HepG2 (cell line): Measurements from ENCODE around the gene PSD4. TPM values are rescaled to one million over a fixed set of nuclear protein-coding genes. Genes with fewer than 3 reads are reported as not detected.

Experiments used
- ATF4 ChIP-seq, 2 experiments: fragments of 450-650 bp in 1 of 2; sonication (generic) in 1 of 2; formaldehyde crosslinking; IDR thresholded peaks; 2 replicates each; pipeline versions ENCODE4 v1.5.0 to v1.8.0; 2020 to 2022; ENCODE audit warnings: mild to moderate bottlenecking in 1 of 2, missing genetic modification reagents in 1 of 2
- NR3C1 ChIP-seq: sonication (generic); formaldehyde crosslinking; IDR thresholded peaks from 2 replicates; pipeline ENCODE4 v1.4.0; 2020; ENCODE audit warnings: missing genetic modification reagents
- ONECUT2 ChIP-seq: sonication (generic); formaldehyde crosslinking; IDR thresholded peaks from 2 replicates; pipeline ENCODE4 v1.4.0; 2020; ENCODE audit warnings: missing genetic modification reagents
- PTBP1 ChIP-seq: fragments of 200-400 bp; formaldehyde crosslinking; IDR thresholded peaks from 2 replicates; pipeline ENCODE4 v1.6.1; 2018; ENCODE audit warnings: low read length, low read depth; ENCODE audit not compliant: poor library complexity, severe bottlenecking
- SMAD9 ChIP-seq: sonication (generic); formaldehyde crosslinking; IDR thresholded peaks from 2 replicates; pipeline ENCODE4 v1.5.1; 2020; ENCODE audit warnings: mild to moderate bottlenecking, missing genetic modification reagents
- TBP ChIP-seq: sonication (generic); formaldehyde crosslinking; IDR thresholded peaks from 2 replicates; pipeline ENCODE4 v1.5.0; 2020; ENCODE audit warnings: missing genetic modification reagents
- YEATS2 ChIP-seq: sonication (generic); formaldehyde crosslinking; IDR thresholded peaks from 2 replicates; pipeline ENCODE4 v1.4.0; 2020; ENCODE audit warnings: missing genetic modification reagents, borderline replicate concordance
- ZBTB25 ChIP-seq: IDR thresholded peaks from 2 replicates; pipeline ENCODE4 v1.6.1; 2018; ENCODE audit warnings: missing genetic modification reagents
- ZBTB40 ChIP-seq, 2 experiments: fragments of 450-650 bp in 1 of 2; sonication (generic) in 1 of 2; formaldehyde crosslinking in 1 of 2; IDR thresholded peaks; 2 replicates each; pipeline versions ENCODE4 v1.6.1 to v1.8.0; 2016 to 2022; ENCODE audit warnings: antibody characterized with exemption in 1 of 2, mild to moderate bottlenecking in 1 of 2, missing genetic modification reagents in 1 of 2
- ZNF713 ChIP-seq: sonication (generic); formaldehyde crosslinking; IDR thresholded peaks from 2 replicates; pipeline ENCODE4 v1.4.0; 2020; ENCODE audit warnings: mild to moderate bottlenecking, missing genetic modification reagents
- ZNF781 ChIP-seq: sonication (generic); formaldehyde crosslinking; IDR thresholded peaks from 2 replicates; pipeline ENCODE4 v1.5.1; 2020; ENCODE audit warnings: borderline replicate concordance, mild to moderate bottlenecking, missing genetic modification reagents; ENCODE audit errors: not compliant biosample characterization
- ZNF850 ChIP-seq: sonication (generic); formaldehyde crosslinking; conservative IDR thresholded peaks from 2 replicates; pipeline ENCODE4 v1.9.0; 2021; ENCODE audit warnings: mild to moderate bottlenecking, missing genetic modification reagents
- polyA plus RNA-seq, 8 experiments: library from polyadenylated mRNA; depleted of rRNA in 3 of 8; stranded (reverse) in 7 of 8; unstranded in 1 of 8; fragments of >200 nt; fragmentation: Illumina TruSeq in 4 of 8; extraction: Trizol in 4 of 8; gene quantifications; 2 replicates each; pipeline versions ENCODE4 v1.2.1 to v1.2.3, GENCODE V29; 2011 to 2016; ENCODE audit warnings: low read depth in 4 of 8, missing spikeins in 1 of 8, mixed read lengths in 1 of 8; ENCODE audit not compliant: insufficient read depth in 1 of 8
- total RNA-seq, 5 experiments: library from RNA; depleted of rRNA; stranded (reverse); fragments of >200 nt; fragmentation: Illumina TruSeq; extraction: Trizol; gene quantifications; 2 replicates each; pipeline ENCODE4 v1.2.3, GENCODE V29; 2016; ENCODE audit warnings: low read depth in 1 of 5
- TF ChIP-seq, protein P1 (sequence below): sonication (generic); formaldehyde crosslinking; IDR thresholded peaks from 2 replicates; pipeline ENCODE4 v1.4.0; 2020; ENCODE audit warnings: missing genetic modification reagents

The PSD4 gene
- total and polyA plus RNA-seq, 2 of the 13 experiments (the other 11 are each of a cell fraction or from before 2014, with no cell fraction given): 5.8 to 9.4 TPM

DNA sequence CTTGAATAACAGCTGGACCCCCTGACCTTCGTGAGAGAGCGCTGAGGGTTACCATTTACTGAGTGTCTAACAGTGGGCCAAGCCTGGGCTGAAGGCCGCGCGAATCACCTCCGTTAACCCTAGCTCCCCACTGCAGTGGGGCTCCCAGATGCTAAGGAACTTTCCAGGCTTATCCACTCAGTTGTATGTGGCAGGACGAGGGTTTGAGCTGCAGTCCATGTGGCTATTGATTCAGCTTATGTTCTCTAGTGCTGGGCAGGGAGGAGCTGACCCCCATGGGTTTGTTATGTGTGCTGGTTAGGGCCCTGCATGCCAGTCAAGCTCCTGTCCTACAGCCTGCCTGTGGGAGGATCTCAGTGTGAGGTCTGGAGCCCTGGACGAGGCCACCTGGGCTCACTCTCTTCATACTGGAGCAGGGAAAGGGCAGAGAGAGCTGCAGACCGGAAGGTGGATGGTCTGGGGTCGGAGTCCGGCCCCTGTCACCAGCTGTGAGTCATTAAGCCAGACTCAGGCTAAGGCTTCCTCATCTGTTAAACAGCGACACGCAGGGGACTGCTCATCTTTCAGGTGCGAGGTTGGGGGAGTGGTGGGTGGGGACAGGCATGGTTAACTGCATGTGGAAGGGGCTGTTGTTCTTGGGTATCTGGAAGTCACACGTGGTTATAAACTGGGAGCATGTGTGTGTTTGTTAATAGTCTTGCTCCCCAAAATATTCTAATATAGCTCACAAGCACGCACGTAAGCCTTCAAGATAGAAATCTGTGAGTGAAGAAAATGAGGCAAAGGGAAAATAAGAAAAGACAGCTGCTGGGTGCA lies 6.6 kb downstream of the PSD4 start (continued):
- TF ChIP-seq ZBTB40 (IDR thresholded peaks at IDR 0.05): no peak
- no peak; the same call in 1 of the 2 replicates for TF ChIP-seq ZBTB40 (CRISPR knock-in tag; IDR thresholded peaks at IDR 0.05)
- TF ChIP-seq ZNF713 (CRISPR knock-in tag): no peak; the same call in 1 of the 2 replicates
- TF ChIP-seq ONECUT2 (CRISPR knock-in tag): peak; percentile 14; the same call in 1 of the 2 replicates
- no peak for TF ChIP-seq ATF4 (CRISPR knock-in tag; IDR thresholded peaks at IDR 0.05)
- TF ChIP-seq NR3C1: no peak
- TF ChIP-seq, protein P1, sequence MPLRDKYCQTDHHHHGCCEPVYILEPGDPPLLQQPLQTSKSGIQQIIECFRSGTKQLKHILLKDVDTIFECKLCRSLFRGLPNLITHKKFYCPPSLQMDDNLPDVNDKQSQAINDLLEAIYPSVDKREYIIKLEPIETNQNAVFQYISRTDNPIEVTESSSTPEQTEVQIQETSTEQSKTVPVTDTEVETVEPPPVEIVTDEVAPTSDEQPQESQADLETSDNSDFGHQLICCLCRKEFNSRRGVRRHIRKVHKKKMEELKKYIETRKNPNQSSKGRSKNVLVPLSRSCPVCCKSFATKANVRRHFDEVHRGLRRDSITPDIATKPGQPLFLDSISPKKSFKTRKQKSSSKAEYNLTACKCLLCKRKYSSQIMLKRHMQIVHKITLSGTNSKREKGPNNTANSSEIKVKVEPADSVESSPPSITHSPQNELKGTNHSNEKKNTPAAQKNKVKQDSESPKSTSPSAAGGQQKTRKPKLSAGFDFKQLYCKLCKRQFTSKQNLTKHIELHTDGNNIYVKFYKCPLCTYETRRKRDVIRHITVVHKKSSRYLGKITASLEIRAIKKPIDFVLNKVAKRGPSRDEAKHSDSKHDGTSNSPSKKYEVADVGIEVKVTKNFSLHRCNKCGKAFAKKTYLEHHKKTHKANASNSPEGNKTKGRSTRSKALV (CRISPR knock-in tag): peak; percentile 66; the same call in 1 of the 2 replicates
- TF ChIP-seq ZNF850 (CRISPR knock-in tag): no peak
- peak; percentile 41; the same call in 1 of the 2 replicates for TF ChIP-seq YEATS2
- TF ChIP-seq PTBP1: no peak
- peak; percentile 53 for TF ChIP-seq ZNF781 (CRISPR knock-in tag)
- TF ChIP-seq TBP (CRISPR knock-in tag): no peak
- TF ChIP-seq ZBTB25 (CRISPR knock-in tag): no peak
- TF ChIP-seq SMAD9 (CRISPR knock-in tag): no peak
